Measurements from ENCODE around the gene NDUFA8.

Gene NDUFA8

GRCh38 chr9:122130837-122131236 is 28.7 kb downstream of the NDUFA8 start:
- no peak for DNase-seq (ENCODE audit: low spot score)
- H3K27ac ChIP-seq = no peak overlapping the region
- POLR2A ChIA-PET (ENCODE audit: low non-redundant PET) = no interaction called here
- TF ChIP-seq, protein P1, sequence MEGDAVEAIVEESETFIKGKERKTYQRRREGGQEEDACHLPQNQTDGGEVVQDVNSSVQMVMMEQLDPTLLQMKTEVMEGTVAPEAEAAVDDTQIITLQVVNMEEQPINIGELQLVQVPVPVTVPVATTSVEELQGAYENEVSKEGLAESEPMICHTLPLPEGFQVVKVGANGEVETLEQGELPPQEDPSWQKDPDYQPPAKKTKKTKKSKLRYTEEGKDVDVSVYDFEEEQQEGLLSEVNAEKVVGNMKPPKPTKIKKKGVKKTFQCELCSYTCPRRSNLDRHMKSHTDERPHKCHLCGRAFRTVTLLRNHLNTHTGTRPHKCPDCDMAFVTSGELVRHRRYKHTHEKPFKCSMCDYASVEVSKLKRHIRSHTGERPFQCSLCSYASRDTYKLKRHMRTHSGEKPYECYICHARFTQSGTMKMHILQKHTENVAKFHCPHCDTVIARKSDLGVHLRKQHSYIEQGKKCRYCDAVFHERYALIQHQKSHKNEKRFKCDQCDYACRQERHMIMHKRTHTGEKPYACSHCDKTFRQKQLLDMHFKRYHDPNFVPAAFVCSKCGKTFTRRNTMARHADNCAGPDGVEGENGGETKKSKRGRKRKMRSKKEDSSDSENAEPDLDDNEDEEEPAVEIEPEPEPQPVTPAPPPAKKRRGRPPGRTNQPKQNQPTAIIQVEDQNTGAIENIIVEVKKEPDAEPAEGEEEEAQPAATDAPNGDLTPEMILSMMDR (conservative IDR thresholded peaks at IDR 0.05; ENCODE audit: low read depth) = no peak
- CTCF ChIA-PET = no interaction called here

DNA sequence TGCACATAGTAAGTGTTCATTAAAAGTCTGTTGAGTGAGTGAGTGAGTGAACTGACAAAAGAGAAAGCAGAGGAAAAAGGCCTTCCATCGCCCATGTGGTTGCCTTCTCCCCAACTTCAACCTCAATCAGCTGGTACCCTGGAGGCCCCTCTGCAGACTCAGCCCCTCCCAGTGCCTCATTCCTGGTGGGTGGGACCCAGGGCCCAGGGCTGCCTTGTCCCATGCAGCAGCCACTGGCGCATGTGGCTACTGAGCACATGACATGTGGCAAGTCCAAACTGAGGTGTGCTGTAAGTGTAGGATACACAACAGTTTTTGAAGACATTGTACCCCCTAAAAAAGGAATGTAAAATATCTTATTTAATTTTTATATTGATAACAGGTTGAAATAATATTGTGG is 29.6 kb downstream of the NDUFA8 start:
- ChIA-PET CTCF (interaction anchor here (0.8 kb wide), 1 partner anchor 31 kb away, joined by 4 read pairs; no protein-coding TSS in a partner anchor), POLR2A (ENCODE audit: low non-redundant PET) (no interaction called here)
- no peak for DNase-seq (ENCODE audit: low spot score)
- no peak overlapping the region for H3K27ac ChIP-seq
- TF ChIP-seq, protein P1 (conservative IDR thresholded peaks at IDR 0.05; ENCODE audit: low read depth) = no peak

DNA sequence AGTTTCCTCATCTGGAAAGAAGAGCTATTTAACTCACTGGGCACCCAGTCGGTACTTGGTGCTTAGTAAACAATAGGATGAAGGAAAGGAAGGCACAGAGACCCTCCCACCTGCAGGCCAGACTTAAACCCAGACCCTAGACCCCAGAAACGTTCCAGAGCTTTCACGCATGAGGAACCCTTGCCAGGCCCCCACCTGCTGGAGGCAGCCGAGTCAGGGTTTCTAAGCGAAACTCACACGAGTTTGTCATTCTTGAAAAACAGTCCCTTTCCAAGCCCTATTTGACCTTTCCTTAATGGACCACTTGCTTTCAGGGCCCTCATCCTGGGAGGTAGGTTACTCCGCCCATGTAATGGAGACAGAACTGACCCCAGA is 30.6 kb downstream of the NDUFA8 start:
- CTCF ChIA-PET = interaction anchor here (1.1 kb wide), 1 partner anchor 222 kb away, joined by 3 read pairs; no protein-coding TSS in a partner anchor
- POLR2A ChIA-PET (ENCODE audit: low non-redundant PET) = no interaction called here
- H3K27ac ChIP-seq = no peak overlapping the region
- DNase-seq (ENCODE audit: low spot score) = no peak
- TF ChIP-seq, protein P1 (conservative IDR thresholded peaks at IDR 0.05; ENCODE audit: low read depth) = no peak

- DNase-seq (ENCODE audit: low spot score) = no peak
- CTCF ChIA-PET = interaction anchor here (1.1 to 10.5 kb wide), 2 partner anchors 31 to 222 kb away, joined by 3 to 99 read pairs; no protein-coding TSS in a partner anchor
- TF ChIP-seq, protein P1 (conservative IDR thresholded peaks at IDR 0.05; ENCODE audit: low read depth) = no peak
- H3K27ac ChIP-seq = no peak overlapping the region
- POLR2A ChIA-PET (ENCODE audit: low non-redundant PET) = no interaction called here
Observed at GRCh38 chr9:122128007-122128968, 31.3 kb downstream of the NDUFA8 start.

DNA sequence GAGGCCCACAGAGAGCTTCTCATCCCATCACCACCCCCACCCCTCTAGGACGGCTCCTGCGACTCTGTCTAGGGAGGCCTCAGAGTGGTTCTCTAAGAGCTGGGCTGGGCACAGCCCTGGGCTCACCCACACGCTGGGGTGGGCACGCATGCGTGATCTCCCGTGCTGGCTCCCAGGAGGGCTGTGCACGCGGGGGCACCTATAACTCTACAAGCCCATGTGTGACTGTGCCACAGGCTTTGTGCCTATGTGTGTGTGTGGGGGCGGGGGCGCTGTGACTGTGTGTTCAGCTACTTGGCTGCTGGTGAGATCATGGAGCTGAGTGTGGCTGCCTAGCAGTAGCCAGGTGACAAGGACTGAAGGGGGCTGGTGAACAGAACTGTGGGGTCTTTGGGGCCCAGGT is 32.2 kb downstream of the NDUFA8 start:
- no peak for DNase-seq (ENCODE audit: low spot score)
- no peak overlapping the region for H3K27ac ChIP-seq
- TF ChIP-seq, protein P1 (conservative IDR thresholded peaks at IDR 0.05; ENCODE audit: low read depth) = no peak
- POLR2A ChIA-PET (ENCODE audit: low non-redundant PET) = no interaction called here
- CTCF ChIA-PET = interaction anchor here (0.6 to 10.5 kb wide), 3 partner anchors 30 to 223 kb away, joined by 6 to 99 read pairs (median 46); no protein-coding TSS in a partner anchor

DNA sequence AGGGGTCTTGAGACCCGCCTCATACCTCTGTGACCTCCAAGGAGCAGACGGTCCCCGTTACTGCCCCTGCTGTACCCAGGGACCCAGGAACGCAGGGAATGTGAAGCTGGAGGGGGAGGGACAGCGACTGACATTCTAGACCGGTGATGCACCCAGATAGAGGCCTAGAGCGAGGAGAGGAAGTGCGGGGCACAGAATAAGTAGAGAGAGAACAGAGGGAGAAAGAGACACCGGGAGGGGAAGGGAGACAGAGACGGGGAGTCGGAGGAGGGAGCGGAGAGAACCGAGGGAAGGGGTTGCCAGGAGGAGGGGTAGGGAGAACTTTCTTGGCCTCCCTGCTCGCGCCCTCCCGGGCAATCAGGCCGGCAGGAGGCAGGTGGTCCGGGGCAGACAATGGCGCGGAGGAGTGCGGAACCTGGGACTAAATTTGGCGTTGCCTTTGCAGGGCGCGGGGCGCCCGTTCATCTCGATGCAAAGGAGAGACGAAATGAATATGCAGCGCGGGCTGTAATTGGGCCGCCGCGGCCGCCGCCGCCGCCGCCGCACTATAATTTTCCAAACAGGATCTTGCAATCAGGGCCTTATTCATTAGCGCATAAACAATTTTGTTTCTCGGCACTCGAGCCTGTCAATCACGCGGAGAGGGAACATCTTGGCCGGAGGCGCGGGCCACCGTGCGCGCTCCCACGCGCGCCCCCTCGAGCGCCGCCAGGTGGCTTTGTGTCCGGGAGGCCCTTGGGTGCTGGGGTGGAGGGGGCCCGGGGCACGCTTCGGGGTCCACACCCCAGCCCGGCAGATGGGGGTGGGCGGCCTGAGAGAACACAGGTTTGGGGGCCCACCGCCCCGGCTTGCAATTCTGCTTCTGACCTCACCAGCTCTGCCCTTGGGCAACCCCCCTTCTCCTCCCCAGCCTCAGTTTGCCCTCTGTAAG is 33.0 kb downstream of the NDUFA8 start:
- H3K27ac ChIP-seq = peak overlapping the region; percentile 44
- peak; percentile 63 for DNase-seq (ENCODE audit: low spot score)
- TF ChIP-seq, protein P1 (conservative IDR thresholded peaks at IDR 0.05; ENCODE audit: low read depth) = no peak
- ChIA-PET POLR2A (ENCODE audit: low non-redundant PET) (interaction anchor here (0.7 kb wide), 1 partner anchor 215 kb away, joined by 3 read pairs; no protein-coding TSS in a partner anchor), CTCF (interaction anchor here (0.6 to 10.5 kb wide), 13 partner anchors 7 to 729 kb away, joined by 3 to 99 read pairs (median 3); no protein-coding TSS in a partner anchor)

Data from RWPE1 (cell line).